ENCODE results near the gene DPY30. TPM values are rescaled to one million over a fixed set of nuclear protein-coding genes. Genes with fewer than 3 reads are reported as not detected.

Gene DPY30
- total RNA-seq, 2 experiments from 2014 or later, result 47.9 to 61.4 TPM

Other genes starting within 250 kb of the DPY30 start
- 24.0 and 27.1 TPM in 2 replicates for gene MEMO1, start 28.8 kb downstream of the DPY30 start, total RNA-seq (2014; rRNA removed; shearing (Covaris generic))
- 52.4 and 54.0 TPM in 2 replicates for gene MEMO1, start 28.8 kb downstream of the DPY30 start, total RNA-seq (2022)
- 24.5 and 26.4 TPM in 2 replicates for gene SPAST, start 23.8 kb upstream of the DPY30 start, total RNA-seq (2014; rRNA removed; shearing (Covaris generic))
- gene SPAST, start 23.8 kb upstream of the DPY30 start, total RNA-seq (2022), result 30.0 and 33.6 TPM in 2 replicates
- 5.4 and 8.9 TPM in 2 replicates for gene SLC30A6, start 126.1 kb upstream of the DPY30 start, total RNA-seq (2014; rRNA removed; shearing (Covaris generic))
- 16.6 and 17.0 TPM in 2 replicates for gene SLC30A6, start 126.1 kb upstream of the DPY30 start, total RNA-seq (2022)
- not detected in 2 replicates for gene NLRC4, start 225.1 kb upstream of the DPY30 start, total RNA-seq (2014; rRNA removed; shearing (Covaris generic))
- gene NLRC4, start 225.1 kb upstream of the DPY30 start, total RNA-seq (2022), result not detected in 2 replicates
- 5.4 and 8.6 TPM in 2 replicates for gene YIPF4, start 238.1 kb upstream of the DPY30 start, total RNA-seq (2014; rRNA removed; shearing (Covaris generic))
- 28.3 and 29.6 TPM in 2 replicates for gene YIPF4, start 238.1 kb upstream of the DPY30 start, total RNA-seq (2022)

Measured in OCI-LY7 (cell line).